HG03064 (cell line): ENCODE measurements around the gene AKIRIN2.

ENCODE experiments used
- ATAC-seq: cut with Tn5 transposase; IDR thresholded peaks from one replicate; pipeline ENCODE4 v1.9.1; 2021; ENCODE audit warnings: low read depth; ENCODE audit not compliant: unreplicated experiment

Gene AKIRIN2

GRCh38 chr6:87658516-87658915 lies 43.5 kb downstream of the AKIRIN2 start:
- no peak for ATAC-seq

GRCh38 chr6:87656857-87657256 lies 45.2 kb downstream of the AKIRIN2 start:
- ATAC-seq, result peak; percentile 84

GRCh38 chr6:87655824-87656223 lies 46.2 kb downstream of the AKIRIN2 start:
- no peak for ATAC-seq

GRCh38 chr6:87654875-87655454 lies 47.1 kb downstream of the AKIRIN2 start:
- no peak for ATAC-seq

GRCh38 chr6:87654122-87654521 lies 47.9 kb downstream of the AKIRIN2 start:
- ATAC-seq, result no peak

GRCh38 chr6:87653074-87653962 lies 48.7 kb downstream of the AKIRIN2 start:
- ATAC-seq, result no peak

GRCh38 chr6:87645080-87645479 lies 57.0 kb downstream of the AKIRIN2 start:
- no peak for ATAC-seq

GRCh38 chr6:87641065-87641692 lies 60.9 kb downstream of the AKIRIN2 start:
- no peak for ATAC-seq

GRCh38 chr6:87639373-87639772 lies 62.7 kb downstream of the AKIRIN2 start:
- ATAC-seq, result no peak

GRCh38 chr6:87637106-87637505 lies 64.9 kb downstream of the AKIRIN2 start:
- no peak for ATAC-seq

- ATAC-seq, result no peak
Observed at GRCh38 chr6:87636315-87636714, 65.7 kb downstream of the AKIRIN2 start.

GRCh38 chr6:87633851-87634250 lies 68.2 kb downstream of the AKIRIN2 start:
- no peak for ATAC-seq

- no peak for ATAC-seq
Observed at GRCh38 chr6:87630746-87631145, 71.3 kb downstream of the AKIRIN2 start.

GRCh38 chr6:87628881-87629280 lies 73.2 kb downstream of the AKIRIN2 start:
- ATAC-seq, result no peak

- ATAC-seq, result peak; percentile 63
Observed at GRCh38 chr6:87628424-87628823, 73.6 kb downstream of the AKIRIN2 start.
